HL-60 (cell line): Measurements from ENCODE around the gene IDH3G.

Source experiments
- DNase-seq, 2 experiments: peaks; one replicate each; pipeline ENCODE4 v3.0.0-alpha.2; 2010 to 2020; ENCODE audit warnings: low read depth in 1 of 2, low spot score in 1 of 2
- H3K27ac ChIP-seq: fragments of 250-450 bp; sonication (Bioruptor Pico); replicated peaks from 2 replicates; pipeline ENCODE4 v1.5.1; 2020; ENCODE audit warnings: mild to moderate bottlenecking, moderate library complexity
- H3K27me3 ChIP-seq: fragments of 250-450 bp; sonication (Bioruptor Pico); 2 replicates; pipeline ENCODE4 v1.5.1; 2021; ENCODE audit warnings: mild to moderate bottlenecking, moderate library complexity; ENCODE audit not compliant: insufficient read depth, poor library complexity, severe bottlenecking
- H3K4me3 ChIP-seq: replicated peaks from 2 replicates; pipeline ENCODE4 v1.5.1; 2011; ENCODE audit warnings: mild to moderate bottlenecking, control low read depth, low read length; ENCODE audit not compliant: insufficient read depth
- CTCF ChIP-seq: IDR thresholded peaks from one replicate; pipeline ENCODE4 v1.5.1; 2011; ENCODE audit warnings: low read length, control low read depth, inconsistent platforms; ENCODE audit not compliant: insufficient read depth
- GABPA ChIP-seq: IDR thresholded peaks from 2 replicates; pipeline ENCODE4 v1.6.1; 2012; ENCODE audit warnings: low read depth
- POLR2AphosphoS5 ChIP-seq: IDR thresholded peaks from 2 replicates; pipeline ENCODE4 v1.6.1; 2012; ENCODE audit warnings: low read depth
- REST ChIP-seq: IDR thresholded peaks from 2 replicates; pipeline ENCODE4 v1.6.1; 2012; ENCODE audit warnings: low read depth; ENCODE audit not compliant: insufficient replicate concordance
- SPI1 ChIP-seq: IDR thresholded peaks from 2 replicates; pipeline ENCODE4 v1.6.1; 2012; ENCODE audit warnings: low read depth, mild to moderate bottlenecking, borderline replicate concordance

Gene IDH3G

GRCh38 chrX:153762626-153763173 lies 31.5 kb downstream of the IDH3G start:
- TF ChIP-seq GABPA: no peak
- TF ChIP-seq POLR2AphosphoS5: no peak
- no peak for TF ChIP-seq SPI1
- TF ChIP-seq CTCF: no peak
- TF ChIP-seq REST: no peak
- Histone ChIP-seq H3K27ac (no peak overlapping the region), H3K4me3 (no peak overlapping the region), H3K27me3 (no peaks in the 10 kb centered on the region)
- no peak for DNase-seq

GRCh38 chrX:153761863-153762262 lies 32.3 kb downstream of the IDH3G start:
- TF ChIP-seq SPI1 (no peak), CTCF (no peak), REST (no peak), POLR2AphosphoS5 (no peak), GABPA (no peak)
- DNase-seq: no peak
- H3K4me3 ChIP-seq: no peak overlapping the region
- no peak overlapping the region for H3K27ac ChIP-seq
- H3K27me3 ChIP-seq: no peaks in the 10 kb centered on the region

DNA sequence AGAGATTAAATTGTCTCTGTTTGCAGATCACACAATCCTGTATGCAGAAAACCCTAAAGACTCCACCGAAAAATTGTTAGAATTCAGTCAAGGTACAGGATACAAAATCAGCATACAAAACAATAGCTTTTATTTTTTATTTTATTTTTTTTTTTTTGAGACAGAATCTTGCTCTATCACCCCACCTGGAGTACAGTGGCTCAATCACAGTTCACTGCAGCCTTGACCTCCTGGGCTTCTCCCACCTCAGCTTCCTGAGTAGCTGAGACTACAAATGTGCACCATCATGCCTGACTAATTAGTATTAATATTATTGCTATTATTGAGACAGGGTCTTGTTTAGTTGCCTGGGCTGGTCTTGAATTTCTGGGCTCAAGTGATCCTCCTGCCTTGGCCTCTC lies 39.0 kb downstream of the IDH3G start:
- DNase-seq: no peak
- no peaks in the 10 kb centered on the region for H3K27me3 ChIP-seq
- TF ChIP-seq REST: no peak
- no peak for TF ChIP-seq SPI1
- no peak for TF ChIP-seq GABPA
- TF ChIP-seq CTCF: no peak
- no peak for TF ChIP-seq POLR2AphosphoS5
- H3K4me3 ChIP-seq: no peak overlapping the region
- H3K27ac ChIP-seq: no peak overlapping the region
